Activated CD8-positive, alpha-beta T cell treated with anti-CD3 and anti-CD28 coated beads for 36 hours (primary cell): ENCODE results near the gene ZNF766. TPM values are rescaled to one million over a fixed set of nuclear protein-coding genes. Genes with fewer than 3 reads are reported as not detected.
"Not testable (repeated sequence)": the region's sequence is repeated elsewhere in the genome, so short reads cannot be mapped to it uniquely, and the experiment has no call there.

ENCODE experiments used
- ATAC-seq: fragments of 200-7000 bp; cut with Tn5 transposase; one replicate; pipeline ENCODE4 v1.10.0; 2021; ENCODE audit warnings: mild to moderate bottlenecking, moderate library complexity
- CTCF ChIA-PET: fragments of 350-600 bp; sonication (Branson Sonifier 250); formaldehyde crosslinking; loops from one replicate; lab custom pipeline; 2021; ENCODE audit warnings: antibody characterized with exemption; lab: Charles Lee
- POLR2A ChIA-PET: fragments of 350-600 bp; sonication (Branson Sonifier 250); formaldehyde crosslinking; loops from one replicate; lab custom pipeline; 2021; ENCODE audit warnings: antibody characterized with exemption; lab: Charles Lee
- DNase-seq: peaks from one replicate; pipeline ENCODE4 v3.0.0-alpha.2; 2020
- H3K27ac Mint-ChIP-seq: one replicate; pipeline ENCODE4 v1.8.0; 2021; ENCODE audit warnings: mild to moderate bottlenecking, mixed read lengths
- H3K27me3 Mint-ChIP-seq: one replicate; pipeline ENCODE4 v1.8.0; 2021; ENCODE audit warnings: mixed read lengths
- H3K36me3 Mint-ChIP-seq: one replicate; pipeline ENCODE4 v1.8.0; 2021; ENCODE audit warnings: low read depth, mixed read lengths
- H3K4me1 Mint-ChIP-seq: one replicate; pipeline ENCODE4 v1.8.0; 2021; ENCODE audit warnings: low read depth, mixed read lengths
- H3K4me3 Mint-ChIP-seq: one replicate; pipeline ENCODE4 v1.8.0; 2021; ENCODE audit warnings: mild to moderate bottlenecking, moderate library complexity, mixed read lengths
- H3K9me3 Mint-ChIP-seq: one replicate; pipeline ENCODE4 v1.8.0; 2021; ENCODE audit warnings: mixed read lengths
- intact Hi-C: fragments of 100-400 bp; cut with micrococcal nuclease; formaldehyde crosslinking; loops from one replicate; pipeline ENCODE4 v1.10.0; 2022
- total RNA-seq, 2 experiments: library from RNA; stranded (reverse); gene quantifications; one replicate each; pipeline ENCODE4 v1.2.3, GENCODE V29; 2021
- TF ChIP-seq, protein P1 (sequence below): fragments of 200-600 bp; IDR thresholded peaks from one replicate; pipeline ENCODE4 v1.8.0; 2022; ENCODE audit warnings: antibody characterized with exemption, mild to moderate bottlenecking

Gene ZNF766
- total RNA-seq, 2 experiments from 2014 or later, result 30.7 to 32.9 TPM

DNA sequence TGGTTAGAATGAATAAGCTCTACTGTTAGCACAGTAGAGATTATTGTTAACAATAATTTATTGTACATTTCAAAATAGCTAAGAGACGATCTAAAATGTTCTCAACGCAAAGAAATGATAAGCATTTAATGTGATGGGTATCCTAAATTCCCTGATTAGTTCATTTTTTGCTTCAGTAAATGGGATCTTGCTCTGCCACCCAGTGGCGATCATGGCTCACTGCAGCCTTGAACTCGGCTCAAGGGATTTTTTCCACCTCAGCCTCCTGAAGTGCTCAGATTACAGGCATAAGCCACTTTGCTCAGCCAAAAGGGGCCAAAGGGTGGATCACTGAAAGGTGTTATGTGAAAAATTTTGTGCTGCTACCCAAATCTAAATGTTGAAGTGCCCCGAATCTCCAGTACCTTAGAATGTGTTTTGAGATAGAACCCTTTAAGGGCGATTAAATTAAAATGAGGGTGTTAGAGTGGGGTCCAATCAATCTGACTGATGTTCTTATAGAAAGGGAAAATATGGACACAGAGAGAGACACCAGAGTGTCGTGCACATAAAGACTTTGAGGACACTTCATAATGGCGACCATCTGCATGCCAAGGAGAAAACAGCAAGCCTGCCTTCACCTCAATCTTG is 31.5 kb upstream of the ZNF766 start:
- intact Hi-C loops, result no loop called here
- Mint-ChIP-seq H3K36me3 (no peaks in the 10 kb centered on the region), H3K4me3 (no peak overlapping the region), H3K27me3 (no peaks in the 10 kb centered on the region), H3K9me3 (no peaks in the 10 kb centered on the region), H3K27ac (no peak overlapping the region), H3K4me1 (peaks cover 5% of the 10 kb centered on the region)
- CTCF ChIA-PET, result interaction anchor here (0.7 to 1.4 kb wide), 31 partner anchors 9 to 460 kb away, joined by 3 to 18 read pairs (median 4); partner anchors contain the start of genes ZNF616 and ZNF836
- TF ChIP-seq, protein P1, sequence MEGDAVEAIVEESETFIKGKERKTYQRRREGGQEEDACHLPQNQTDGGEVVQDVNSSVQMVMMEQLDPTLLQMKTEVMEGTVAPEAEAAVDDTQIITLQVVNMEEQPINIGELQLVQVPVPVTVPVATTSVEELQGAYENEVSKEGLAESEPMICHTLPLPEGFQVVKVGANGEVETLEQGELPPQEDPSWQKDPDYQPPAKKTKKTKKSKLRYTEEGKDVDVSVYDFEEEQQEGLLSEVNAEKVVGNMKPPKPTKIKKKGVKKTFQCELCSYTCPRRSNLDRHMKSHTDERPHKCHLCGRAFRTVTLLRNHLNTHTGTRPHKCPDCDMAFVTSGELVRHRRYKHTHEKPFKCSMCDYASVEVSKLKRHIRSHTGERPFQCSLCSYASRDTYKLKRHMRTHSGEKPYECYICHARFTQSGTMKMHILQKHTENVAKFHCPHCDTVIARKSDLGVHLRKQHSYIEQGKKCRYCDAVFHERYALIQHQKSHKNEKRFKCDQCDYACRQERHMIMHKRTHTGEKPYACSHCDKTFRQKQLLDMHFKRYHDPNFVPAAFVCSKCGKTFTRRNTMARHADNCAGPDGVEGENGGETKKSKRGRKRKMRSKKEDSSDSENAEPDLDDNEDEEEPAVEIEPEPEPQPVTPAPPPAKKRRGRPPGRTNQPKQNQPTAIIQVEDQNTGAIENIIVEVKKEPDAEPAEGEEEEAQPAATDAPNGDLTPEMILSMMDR, result peak; percentile 91
- POLR2A ChIA-PET, result no interaction called here
- ATAC-seq (peak; percentile 92), DNase-seq (peak; percentile 68)

DNA sequence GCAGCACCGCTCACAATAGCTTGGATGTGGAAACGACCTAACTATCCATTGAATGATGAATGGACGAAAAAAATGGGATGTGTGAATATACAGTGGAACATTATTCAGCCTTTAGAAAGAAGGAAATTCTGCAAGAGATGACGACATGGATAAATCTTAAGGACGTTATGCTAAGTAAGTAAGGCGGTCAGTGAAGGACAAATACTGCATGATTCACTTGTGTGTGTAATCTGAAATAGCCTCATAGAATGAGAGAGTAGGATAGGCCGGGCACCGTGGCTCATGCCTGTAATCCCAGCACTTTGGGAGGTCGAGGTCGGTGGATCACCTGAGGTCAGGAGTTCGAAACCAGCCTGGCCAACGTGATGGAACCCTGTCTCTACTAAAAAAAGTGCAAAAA is 25.4 kb upstream of the ZNF766 start:
- ChIA-PET CTCF (no interaction called here), POLR2A (no interaction called here)
- no peak for ATAC-seq
- Mint-ChIP-seq H3K4me3 (no peak overlapping the region), H3K36me3 (no peaks in the 10 kb centered on the region), H3K9me3 (no peaks in the 10 kb centered on the region), H3K4me1 (no peaks in the 10 kb centered on the region), H3K27me3 (no peaks in the 10 kb centered on the region), H3K27ac (no peak overlapping the region)
- intact Hi-C loops, result loop anchor here (10.0 kb wide), 1 partner anchor 501 kb away; no protein-coding TSS in a partner anchor
- TF ChIP-seq, protein P1, result no peak
- DNase-seq, result no peak

DNA sequence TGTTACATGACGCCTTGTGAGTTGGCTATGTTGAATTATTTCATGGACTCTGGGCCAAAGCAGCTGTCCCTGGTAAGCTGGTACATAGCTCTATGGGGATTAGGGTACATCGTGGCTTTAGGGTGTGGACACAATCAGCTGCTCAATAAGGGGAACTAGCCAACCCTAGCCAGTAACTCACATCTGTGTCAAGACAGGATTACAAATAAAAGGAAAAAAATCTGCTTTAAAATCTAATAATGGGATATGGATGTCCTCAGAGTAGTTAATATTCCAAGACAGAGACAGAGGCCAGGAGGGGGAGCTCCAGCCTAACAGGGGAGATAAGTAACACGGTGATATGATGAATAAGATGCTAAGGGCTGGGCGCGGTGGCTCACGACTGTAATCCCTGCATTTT is 21.1 kb upstream of the ZNF766 start:
- ChIA-PET CTCF (interaction anchor here (0.9 to 1.4 kb wide), 4 partner anchors 11 to 502 kb away, joined by 3 to 9 read pairs (median 4); no protein-coding TSS in a partner anchor), POLR2A (no interaction called here)
- Mint-ChIP-seq H3K27ac (no peak overlapping the region), H3K4me3 (no peak overlapping the region), H3K4me1 (no peaks in the 10 kb centered on the region), H3K9me3 (no peaks in the 10 kb centered on the region), H3K36me3 (no peaks in the 10 kb centered on the region), H3K27me3 (no peaks in the 10 kb centered on the region)
- intact Hi-C loops, result loop anchor here (10.0 kb wide), 1 partner anchor 497 kb away; no protein-coding TSS in a partner anchor
- TF ChIP-seq, protein P1, result peak; percentile 70
- DNase-seq, result peak; percentile 85
- peak; percentile 88 for ATAC-seq

DNA sequence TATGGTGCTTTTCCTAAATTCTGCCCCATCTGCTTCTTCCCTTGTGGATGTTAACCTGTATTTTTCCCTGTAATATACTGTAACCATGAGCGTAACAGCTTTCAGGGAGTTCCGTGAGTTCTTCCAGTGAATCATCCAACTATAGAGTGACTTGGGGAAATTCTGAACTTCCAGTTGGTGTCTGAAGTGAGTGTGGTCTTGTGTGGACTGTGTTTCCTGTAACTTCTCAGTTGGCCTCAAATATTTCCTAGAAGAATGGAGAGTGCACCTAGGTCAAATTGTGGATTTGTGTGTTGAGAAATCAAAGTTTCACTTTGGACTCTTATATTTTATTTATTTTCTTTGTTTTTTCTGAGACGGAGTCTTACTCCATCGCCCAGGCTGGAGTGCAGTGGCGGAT is 11.0 kb upstream of the ZNF766 start:
- TF ChIP-seq, protein P1, result no peak
- intact Hi-C loops, result no loop called here
- CTCF ChIA-PET, result no interaction called here
- POLR2A ChIA-PET, result no interaction called here
- H3K9me3 Mint-ChIP-seq, result no peaks in the 10 kb centered on the region
- H3K36me3 Mint-ChIP-seq, result no peaks in the 10 kb centered on the region
- no peak overlapping the region for H3K27ac Mint-ChIP-seq
- H3K4me1 Mint-ChIP-seq, result no peaks in the 10 kb centered on the region
- no peak overlapping the region for H3K4me3 Mint-ChIP-seq
- ATAC-seq (no peak), DNase-seq (no peak)
- peaks cover 2% of the 10 kb centered on the region for H3K27me3 Mint-ChIP-seq

DNA sequence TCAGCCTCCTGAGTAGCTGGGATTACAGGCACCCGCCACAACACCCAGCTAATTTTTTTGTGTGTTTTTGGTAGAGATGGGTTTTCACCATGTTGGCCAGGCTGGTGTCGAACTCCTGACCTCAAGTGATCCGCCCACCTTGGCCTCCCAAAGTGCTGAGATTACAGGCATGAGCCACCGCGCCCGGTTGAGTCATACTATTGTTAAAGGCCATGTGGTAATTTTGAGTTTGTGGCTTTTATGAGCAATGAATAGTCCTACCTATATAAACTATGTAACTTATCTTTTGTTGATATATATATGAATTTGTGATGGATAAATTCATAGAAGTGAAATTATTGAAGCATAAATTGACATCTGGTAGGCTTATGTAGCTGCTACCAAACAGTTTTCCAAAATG is 3.8 kb upstream of the ZNF766 start:
- ATAC-seq, H3K9me3 Mint-ChIP-seq, H3K27ac Mint-ChIP-seq, POLR2A ChIA-PET, H3K27me3 Mint-ChIP-seq, H3K36me3 Mint-ChIP-seq, intact Hi-C loops, H3K4me3 Mint-ChIP-seq, H3K4me1 Mint-ChIP-seq: not testable (repeated sequence)
- CTCF ChIA-PET, result interaction anchor here (1.2 to 2.3 kb wide), 2 partner anchors 10 to 28 kb away, joined by 3 to 8 read pairs; no protein-coding TSS in a partner anchor
- peak; percentile 67 for DNase-seq
